CD14-positive monocyte (primary cell): ENCODE measurements around the gene SLC14A1. TPM values are rescaled to one million over a fixed set of nuclear protein-coding genes. Genes with fewer than 3 reads are reported as not detected.

Experiments used
- DNase-seq, 3 donors: peaks; one replicate each; pipeline ENCODE4 v3.0.0-alpha.2; 2011 to 2022
- H2AFZ ChIP-seq: 2 replicates; pipeline ENCODE4 v1.6.0; 2012; ENCODE audit warnings: mild to moderate bottlenecking, low read depth, low read length, inconsistent platforms; ENCODE audit not compliant: insufficient read depth, poor library complexity, severe bottlenecking
- H3K27ac ChIP-seq, 2 donors: 1 replicate in 1 of 2; 2 replicates in 1 of 2; pipeline ENCODE4 v1.5.1; 2012 to 2013; ENCODE audit warnings: low read length in 2 of 2, control low read depth in 1 of 2, inconsistent platforms in 1 of 2, low read depth in 1 of 2, mild to moderate bottlenecking in 1 of 2
- H3K27me3 ChIP-seq, 2 donors: one replicate each; pipeline versions ENCODE4 v1.6.0 to v1.6.1; 2011 to 2013; ENCODE audit warnings: low read length in 2 of 2; ENCODE audit not compliant: control insufficient read depth in 2 of 2, insufficient read depth in 2 of 2
- H3K36me3 ChIP-seq, 2 donors: replicated peaks in 1 of 2; 1 replicate in 1 of 2; 2 replicates in 1 of 2; pipeline versions ENCODE4 v1.5.1 to v1.6.1; 2012 to 2013; ENCODE audit warnings: low read length in 2 of 2, control low read depth in 1 of 2, inconsistent platforms in 1 of 2, mild to moderate bottlenecking in 1 of 2; ENCODE audit not compliant: insufficient read depth in 2 of 2, control insufficient read depth in 1 of 2
- H3K4me1 ChIP-seq, 2 donors: 1 replicate in 1 of 2; 2 replicates in 1 of 2; pipeline versions ENCODE4 v1.5.1 to v1.6.1; 2012 to 2013; ENCODE audit warnings: low read length in 2 of 2, control low read depth in 1 of 2, inconsistent platforms in 1 of 2, mild to moderate bottlenecking in 1 of 2, moderate library complexity in 1 of 2; ENCODE audit not compliant: insufficient read depth in 2 of 2, control insufficient read depth in 1 of 2
- H3K4me2 ChIP-seq: replicated peaks from 2 replicates; pipeline ENCODE3; 2012; ENCODE audit warnings: low read length, moderate library complexity, mild to moderate bottlenecking; ENCODE audit not compliant: poor library complexity, severe bottlenecking; ENCODE audit errors: extremely low read depth
- H3K4me3 ChIP-seq, 3 experiments: fragments of 200-600 bp in 1 of 3; sonication (generic) in 1 of 3; replicated peaks in 1 of 3; 1 replicate in 2 of 3; 2 replicates in 1 of 3; pipeline ENCODE4 v1.5.1; 2011 to 2013; ENCODE audit warnings: low read length in 3 of 3, mild to moderate bottlenecking in 3 of 3, control low read depth in 2 of 3, low read depth in 2 of 3, inconsistent platforms in 1 of 3, moderate library complexity in 1 of 3
- H3K79me2 ChIP-seq: 2 replicates; pipeline ENCODE4 v1.6.0; 2012; ENCODE audit warnings: mild to moderate bottlenecking, control low read depth, inconsistent platforms, low read length, moderate library complexity; ENCODE audit not compliant: insufficient read depth
- H3K9ac ChIP-seq: 2 replicates; pipeline ENCODE4 v1.6.0; 2017; ENCODE audit warnings: low read length, mild to moderate bottlenecking; ENCODE audit not compliant: insufficient read depth, poor library complexity, severe bottlenecking
- H3K9me3 ChIP-seq, 2 donors: replicated peaks in 1 of 2; 1 replicate in 1 of 2; 2 replicates in 1 of 2; pipeline versions ENCODE4 v1.5.1 to v1.6.1; 2012 to 2013; ENCODE audit warnings: low read length in 2 of 2, control low read depth in 1 of 2; ENCODE audit not compliant: control insufficient read depth in 1 of 2, insufficient read depth in 1 of 2
- H4K20me1 ChIP-seq: 2 replicates; pipeline ENCODE4 v1.6.0; 2012; ENCODE audit warnings: mild to moderate bottlenecking, low read length, control low read depth, moderate library complexity; ENCODE audit not compliant: insufficient read depth
- H3K27ac Mint-ChIP-seq, 7 donors: one replicate each; pipeline ENCODE4 v1.8.0; 2020; ENCODE audit warnings: mild to moderate bottlenecking in 7 of 7, mixed read lengths in 7 of 7, moderate library complexity in 6 of 7, inconsistent platforms in 2 of 7
- H3K27me3 Mint-ChIP-seq, 3 donors: one replicate each; pipeline ENCODE4 v1.8.0; 2021 to 2022; ENCODE audit warnings: low read depth in 3 of 3, mild to moderate bottlenecking in 3 of 3, mixed read lengths in 3 of 3, moderate library complexity in 3 of 3, inconsistent platforms in 1 of 3
- H3K36me3 Mint-ChIP-seq, 2 donors: one replicate each; pipeline ENCODE4 v1.8.0; 2020; ENCODE audit warnings: mixed read lengths in 2 of 2, inconsistent platforms in 1 of 2, mild to moderate bottlenecking in 1 of 2
- H3K4me1 Mint-ChIP-seq: one replicate; pipeline ENCODE4 v1.8.0; 2020; ENCODE audit warnings: mild to moderate bottlenecking, mixed read lengths
- H3K4me3 Mint-ChIP-seq, 2 donors: one replicate each; pipeline ENCODE4 v1.8.0; 2020; ENCODE audit warnings: mild to moderate bottlenecking in 2 of 2, mixed read lengths in 2 of 2, moderate library complexity in 1 of 2
- H3K9me3 Mint-ChIP-seq, 7 donors: one replicate each; pipeline ENCODE4 v1.8.0; 2020 to 2022; ENCODE audit warnings: mixed read lengths in 7 of 7, mild to moderate bottlenecking in 6 of 7, moderate library complexity in 6 of 7, inconsistent platforms in 2 of 7
- WGBS: methylation state at CpG from one replicate; pipeline ENCODE4 v1.1.5; 2013; ENCODE audit warnings: missing lambda C conversion rate; ENCODE audit not compliant: insufficient coverage; 5-methylcytosine and 5-hydroxymethylcytosine counted together
- intact Hi-C, 2 donors: fragments of 100-400 bp; cut with micrococcal nuclease; formaldehyde crosslinking; loops; one replicate each; pipeline versions ENCODE4 v1.15.0 to v1.15.1; 2023
- polyA plus RNA-seq, 3 donors: library from polyadenylated mRNA; depleted of rRNA in 1 of 3; unstranded in 2 of 3; stranded (reverse) in 1 of 3; fragments of 300-500 nt in 2 of 3; fragments of >200 nt in 1 of 3; fragmentation: Illumina TruSeq in 2 of 3; gene quantifications; 1 replicate in 2 of 3; 2 replicates in 1 of 3; pipeline ENCODE4 v1.2.3, GENCODE V29; 2012 to 2021
- TF ChIP-seq, protein P1 (sequence below): fragments of 200-600 bp; IDR thresholded peaks from one replicate; pipeline ENCODE4 v1.8.0; 2022; ENCODE audit warnings: antibody characterized with exemption, mild to moderate bottlenecking

SLC14A1 gene
- polyA plus RNA-seq, 3 donors, result not detected

DNA sequence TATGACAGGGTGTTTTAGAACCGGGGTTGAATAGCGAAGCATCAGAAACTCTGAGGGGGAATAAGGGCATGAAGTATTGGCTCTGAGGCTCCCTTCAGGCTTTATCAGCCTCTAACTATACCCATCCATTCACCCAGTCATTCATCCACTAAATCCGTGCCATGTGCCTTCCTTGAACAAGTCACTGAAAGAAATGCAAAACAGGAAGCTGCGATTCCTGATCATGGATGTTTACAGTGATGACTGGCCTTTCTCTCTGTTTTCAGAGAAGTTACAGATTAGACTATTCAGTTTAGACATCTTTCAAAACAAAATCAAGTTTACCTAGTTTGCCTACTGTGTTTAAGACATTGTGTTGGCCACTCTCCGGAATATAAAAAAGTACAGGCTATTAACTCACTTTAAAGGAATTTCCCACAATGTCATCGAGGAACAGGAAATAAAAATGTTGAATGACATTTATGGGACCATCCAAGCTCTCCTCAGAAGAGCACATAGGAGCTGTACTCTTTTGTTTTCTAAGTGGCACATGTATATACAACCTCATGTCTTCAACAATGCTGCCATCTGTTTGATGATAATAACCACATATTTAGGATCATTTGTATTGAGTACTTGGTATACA, 43.8 kb upstream of the SLC14A1 start:
- intact Hi-C loops, result no loop called here
- Mint-ChIP-seq H3K4me3 (no peak overlapping the region), H3K27ac (peak overlapping the region in 1 of 7 donors; percentile 28), H3K36me3 (no peaks in the 10 kb centered on the region), H3K4me1 (peaks cover 36% of the 10 kb centered on the region), H3K9me3 (peaks cover 0 to 4% (median 0%) of the 10 kb centered on the region in 7 donors), H3K27me3 (peaks cover 0 to 2% (median 0%) of the 10 kb centered on the region in 3 donors)
- TF ChIP-seq, protein P1, sequence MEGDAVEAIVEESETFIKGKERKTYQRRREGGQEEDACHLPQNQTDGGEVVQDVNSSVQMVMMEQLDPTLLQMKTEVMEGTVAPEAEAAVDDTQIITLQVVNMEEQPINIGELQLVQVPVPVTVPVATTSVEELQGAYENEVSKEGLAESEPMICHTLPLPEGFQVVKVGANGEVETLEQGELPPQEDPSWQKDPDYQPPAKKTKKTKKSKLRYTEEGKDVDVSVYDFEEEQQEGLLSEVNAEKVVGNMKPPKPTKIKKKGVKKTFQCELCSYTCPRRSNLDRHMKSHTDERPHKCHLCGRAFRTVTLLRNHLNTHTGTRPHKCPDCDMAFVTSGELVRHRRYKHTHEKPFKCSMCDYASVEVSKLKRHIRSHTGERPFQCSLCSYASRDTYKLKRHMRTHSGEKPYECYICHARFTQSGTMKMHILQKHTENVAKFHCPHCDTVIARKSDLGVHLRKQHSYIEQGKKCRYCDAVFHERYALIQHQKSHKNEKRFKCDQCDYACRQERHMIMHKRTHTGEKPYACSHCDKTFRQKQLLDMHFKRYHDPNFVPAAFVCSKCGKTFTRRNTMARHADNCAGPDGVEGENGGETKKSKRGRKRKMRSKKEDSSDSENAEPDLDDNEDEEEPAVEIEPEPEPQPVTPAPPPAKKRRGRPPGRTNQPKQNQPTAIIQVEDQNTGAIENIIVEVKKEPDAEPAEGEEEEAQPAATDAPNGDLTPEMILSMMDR, result no peak
- Histone ChIP-seq H3K9me3 (no peaks in the 10 kb centered on the region), H3K79me2 (no peaks in the 10 kb centered on the region), H3K4me2 (no peak overlapping the region), H3K4me1 (peaks cover 23 to 38% of the 10 kb centered on the region in 2 donors), H4K20me1 (no peaks in the 10 kb centered on the region), H3K27me3 (no peaks in the 10 kb centered on the region), H3K4me3 (no peak overlapping the region), H3K27ac (no peak overlapping the region), H3K36me3 (no peaks in the 10 kb centered on the region), H3K9ac (no peak overlapping the region), H2AFZ (no peak overlapping the region)
- WGBS, result 50% methylated on average over 1 of the region's 6 CpGs
- peak in 2 of 3 donors; percentile 16 to 27 for DNase-seq

DNA sequence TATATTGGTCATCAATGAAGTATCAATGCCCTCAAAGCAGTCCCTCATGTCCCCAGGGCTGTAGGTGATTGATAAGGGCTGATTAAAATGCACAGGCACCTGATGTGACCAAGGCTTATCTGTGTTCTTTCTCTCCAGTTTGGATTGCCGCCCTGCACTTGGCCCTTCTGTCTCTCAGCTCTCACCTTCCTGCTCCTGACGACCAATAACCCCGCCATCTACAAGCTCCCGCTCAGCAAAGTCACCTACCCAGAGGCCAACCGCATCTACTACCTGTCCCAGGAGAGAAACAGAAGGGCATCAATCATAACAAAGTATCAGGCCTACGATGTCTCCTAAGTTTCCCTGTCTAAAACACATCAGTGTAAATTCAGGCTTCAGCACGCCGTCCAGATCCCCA, 41.8 kb upstream of the SLC14A1 start:
- H3K4me2 ChIP-seq, result no peak overlapping the region
- TF ChIP-seq, protein P1, result no peak
- H3K4me1 Mint-ChIP-seq, result peaks cover 46% of the 10 kb centered on the region
- H3K27ac ChIP-seq, result peak overlapping the region; percentile 64 to 83
- intact Hi-C loops, result no loop called here
- H3K9ac ChIP-seq, result no peak overlapping the region
- peaks cover 32 to 48% of the 10 kb centered on the region in 2 donors for H3K4me1 ChIP-seq
- H3K36me3 Mint-ChIP-seq, result no peaks in the 10 kb centered on the region
- peak overlapping the region; percentile 5 for H2AFZ ChIP-seq
- no peak overlapping the region for H3K4me3 Mint-ChIP-seq
- H3K27me3 ChIP-seq, result no peaks in the 10 kb centered on the region
- no peaks in the 10 kb centered on the region for H3K9me3 ChIP-seq
- no peaks in the 10 kb centered on the region for H3K36me3 ChIP-seq
- H3K4me3 ChIP-seq, result no peak overlapping the region
- no peak for DNase-seq
- 97% methylated on average over 8 of the region's 8 CpGs for WGBS
- H4K20me1 ChIP-seq, result no peaks in the 10 kb centered on the region
- no peaks in the 10 kb centered on the region for H3K79me2 ChIP-seq
- H3K27ac Mint-ChIP-seq, result peak overlapping the region; percentile 79 to 95 (median 90)
- H3K27me3 Mint-ChIP-seq, result peaks cover 0 to 3% (median 0%) of the 10 kb centered on the region in 3 donors
- peaks cover 0 to 4% (median 0%) of the 10 kb centered on the region in 7 donors for H3K9me3 Mint-ChIP-seq
